GM23338 (cell line): ENCODE results near the gene UBE2Z. TPM values are rescaled to one million over a fixed set of nuclear protein-coding genes. Genes with fewer than 3 reads are reported as not detected.

Experiments
- ATAC-seq: fragments of 200-7000 bp; cut with Tn5 transposase; 3 replicates; pipeline ENCODE4 v1.9.1; 2020
- DNase-seq: peaks from one replicate; pipeline ENCODE4 v3.0.0-alpha.2; 2015; ENCODE audit warnings: low spot score
- H2AFZ ChIP-seq: fragments of 200-600 bp; sonication (generic); 2 replicates; pipeline ENCODE4 v1.8.0; 2016; ENCODE audit warnings: antibody characterized with exemption, mild to moderate bottlenecking, moderate library complexity
- H3F3A ChIP-seq: fragments of 200-600 bp; sonication (generic); replicated peaks from 2 replicates; pipeline ENCODE4 v1.8.0; 2017; ENCODE audit warnings: antibody characterized with exemption, mixed run types, low read depth
- H3K27ac ChIP-seq: fragments of 200-600 bp; sonication (generic); 2 replicates; pipeline ENCODE4 v1.6.1; 2016; ENCODE audit warnings: low read depth
- H3K27me3 ChIP-seq: fragments of 200-600 bp; sonication (generic); 2 replicates; pipeline ENCODE4 v1.8.0; 2016; ENCODE audit warnings: mild to moderate bottlenecking, mixed run types, moderate library complexity; ENCODE audit not compliant: insufficient read depth
- H3K36me3 ChIP-seq: fragments of 200-600 bp; sonication (generic); 2 replicates; pipeline ENCODE4 v1.8.0; 2016; ENCODE audit warnings: mild to moderate bottlenecking; ENCODE audit not compliant: insufficient read depth
- H3K4me1 ChIP-seq: fragments of 200-600 bp; sonication (generic); 2 replicates; pipeline ENCODE4 v1.8.0; 2016; ENCODE audit warnings: mild to moderate bottlenecking, moderate library complexity; ENCODE audit not compliant: insufficient read depth
- H3K4me2 ChIP-seq: fragments of 200-600 bp; sonication (generic); 2 replicates; pipeline ENCODE4 v1.7.1; 2017; ENCODE audit warnings: mixed run types
- H3K4me3 ChIP-seq: fragments of 200-600 bp; sonication (generic); 2 replicates; pipeline ENCODE4 v1.6.1; 2016; ENCODE audit warnings: mixed run types
- H3K79me2 ChIP-seq: fragments of 200-600 bp; sonication (generic); replicated peaks from 2 replicates; pipeline ENCODE4 v1.8.0; 2017; ENCODE audit warnings: mild to moderate bottlenecking; ENCODE audit not compliant: insufficient read depth
- H3K9me2 ChIP-seq: fragments of 200-600 bp; sonication (generic); 2 replicates; pipeline ENCODE4 v1.8.0; 2017; ENCODE audit not compliant: insufficient read depth
- H4K20me1 ChIP-seq: fragments of 200-600 bp; sonication (generic); replicated peaks from 2 replicates; pipeline ENCODE4 v1.8.0; 2017; ENCODE audit warnings: mild to moderate bottlenecking; ENCODE audit not compliant: insufficient read depth
- H3K27ac Mint-ChIP-seq: 2 replicates; pipeline ENCODE4 v1.8.0; 2020; ENCODE audit warnings: inconsistent platforms, mild to moderate bottlenecking, moderate library complexity, mixed read lengths
- H3K27me3 Mint-ChIP-seq: 3 replicates; pipeline ENCODE4 v1.8.0; 2022; ENCODE audit warnings: low read depth, mild to moderate bottlenecking, moderate library complexity, mixed read lengths, inconsistent platforms; ENCODE audit not compliant: insufficient read depth, poor library complexity
- H3K36me3 Mint-ChIP-seq: 3 replicates; pipeline ENCODE4 v1.8.0; 2021; ENCODE audit warnings: low read depth, mild to moderate bottlenecking, inconsistent platforms, moderate library complexity, mixed read lengths
- H3K4me1 Mint-ChIP-seq: 3 replicates; pipeline ENCODE4 v1.8.0; 2020; ENCODE audit warnings: mild to moderate bottlenecking, inconsistent platforms, mixed read lengths
- H3K4me3 Mint-ChIP-seq: 3 replicates; pipeline ENCODE4 v1.8.0; 2021; ENCODE audit warnings: moderate library complexity, mild to moderate bottlenecking, inconsistent platforms, mixed read lengths
- H3K9me3 Mint-ChIP-seq: 3 replicates; pipeline ENCODE4 v1.8.0; 2020; ENCODE audit warnings: moderate library complexity, mild to moderate bottlenecking, inconsistent platforms, mixed read lengths
- CREB1 ChIP-seq: fragments of 250-450 bp; sonication (Bioruptor Pico); IDR thresholded peaks from 2 replicates; pipeline ENCODE4 v1.5.0; 2020; ENCODE audit warnings: low read depth, mild to moderate bottlenecking, moderate library complexity
- EZH2 ChIP-seq: fragments of 200-600 bp; sonication (generic); IDR thresholded peaks from one replicate; pipeline ENCODE4 v1.8.0; 2017; ENCODE audit warnings: antibody characterized with exemption, mild to moderate bottlenecking, low read depth; ENCODE audit not compliant: unreplicated experiment
- JUNB ChIP-seq: IDR thresholded peaks from one replicate; pipeline ENCODE4 v1.6.1; 2016; ENCODE audit warnings: antibody characterized with exemption; ENCODE audit not compliant: unreplicated experiment
- NANOG ChIP-seq: IDR thresholded peaks from 2 replicates; pipeline ENCODE4 v1.6.1; 2016; ENCODE audit warnings: antibody characterized with exemption, borderline replicate concordance
- POLR2AphosphoS5 ChIP-seq: IDR thresholded peaks from 2 replicates; pipeline ENCODE4 v1.6.1; 2016; ENCODE audit warnings: antibody characterized with exemption, low read depth
- STAT1 ChIP-seq: IDR thresholded peaks from one replicate; pipeline ENCODE4 v1.6.1; 2016; ENCODE audit warnings: antibody characterized with exemption; ENCODE audit not compliant: unreplicated experiment
- ZNF114 ChIP-seq: fragments of 250-450 bp; sonication (Bioruptor Pico); IDR thresholded peaks from 2 replicates; pipeline ENCODE4 v1.5.0; 2020; ENCODE audit warnings: mild to moderate bottlenecking, moderate library complexity
- polyA plus RNA-seq: library from polyadenylated mRNA; unstranded; fragments of >200 nt; fragmentation: Nextera tagmentation; extraction: Ambion mirVana; gene quantifications from 2 replicates; pipeline ENCODE4 v1.2.1, GENCODE V29; 2016
- total RNA-seq: library from RNA; depleted of rRNA; stranded (reverse); fragments of >200 nt; shearing (Covaris generic); gene quantifications from 2 replicates; pipeline ENCODE4 v1.2.3, GENCODE V29; 2014
- TF ChIP-seq, protein P1 (sequence below), 2 experiments: fragments of 200-600 bp in 1 of 2; sonication (generic) in 1 of 2; conservative IDR thresholded peaks; 2 replicates each; pipeline versions ENCODE4 v1.5.1 to v1.6.1; 2016 to 2017; ENCODE audit warnings: antibody characterized with exemption in 2 of 2, low read depth in 2 of 2, mild to moderate bottlenecking in 2 of 2, moderate library complexity in 1 of 2
- TF ChIP-seq, protein P2 (sequence below): fragments of 250-450 bp; sonication (Bioruptor Pico); IDR thresholded peaks from 2 replicates; pipeline ENCODE4 v1.5.0; 2020; ENCODE audit warnings: mild to moderate bottlenecking, moderate library complexity
- TF ChIP-seq, protein P3 (sequence below): IDR thresholded peaks from 2 replicates; pipeline ENCODE4 v1.6.1; 2016; ENCODE audit warnings: antibody characterized with exemption

UBE2Z gene
- total and polyA plus RNA-seq, 2 experiments from 2014 or later: 34.1 to 78.5 TPM

DNA sequence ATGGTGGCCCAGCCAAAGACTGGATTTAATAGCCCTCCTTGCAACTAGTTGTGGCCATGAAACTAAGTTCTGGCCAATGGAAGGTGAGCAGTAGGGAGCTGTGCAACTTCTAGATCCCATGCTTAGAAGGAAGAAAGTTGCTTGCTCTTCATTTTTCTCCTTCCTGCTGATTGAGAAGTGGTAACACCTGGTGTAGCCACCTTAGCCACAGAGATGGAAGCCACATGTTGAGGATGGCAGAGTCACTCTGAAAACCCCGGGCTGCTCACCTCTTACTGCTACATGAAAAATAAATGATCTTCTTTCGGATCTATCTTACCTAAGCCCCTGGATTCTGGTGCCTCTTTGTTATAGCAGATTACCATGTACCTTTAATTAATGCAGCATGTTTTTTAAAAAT lies 25.9 kb upstream of the UBE2Z start:
- DNase-seq: no peak
- H2AFZ ChIP-seq: no peak overlapping the region
- H3K4me3 ChIP-seq: no peak overlapping the region
- H3K79me2 ChIP-seq: no peaks in the 10 kb centered on the region
- no peaks in the 10 kb centered on the region for H3K27me3 ChIP-seq
- no peaks in the 10 kb centered on the region for H3K36me3 Mint-ChIP-seq
- H3K27me3 Mint-ChIP-seq: peaks cover 5% of the 10 kb centered on the region
- no peaks in the 10 kb centered on the region for H3K9me2 ChIP-seq
- no peak overlapping the region for H3K27ac Mint-ChIP-seq
- no peak overlapping the region for H3K4me3 Mint-ChIP-seq
- H3K36me3 ChIP-seq: no peaks in the 10 kb centered on the region
- ATAC-seq: no peak
- H4K20me1 ChIP-seq: no peaks in the 10 kb centered on the region
- H3K4me1 Mint-ChIP-seq: no peaks in the 10 kb centered on the region
- H3K27ac ChIP-seq: no peak overlapping the region
- H3K9me3 Mint-ChIP-seq: no peaks in the 10 kb centered on the region
- H3F3A ChIP-seq: 0 out of 2 replicates have a peak, but pooled peaks cover 2% of the 10 kb centered on the region
- TF ChIP-seq EZH2 (no peak), POLR2AphosphoS5 (no peak), CREB1 (CRISPR knock-in tag) (no peak)
- TF ChIP-seq, protein P1, sequence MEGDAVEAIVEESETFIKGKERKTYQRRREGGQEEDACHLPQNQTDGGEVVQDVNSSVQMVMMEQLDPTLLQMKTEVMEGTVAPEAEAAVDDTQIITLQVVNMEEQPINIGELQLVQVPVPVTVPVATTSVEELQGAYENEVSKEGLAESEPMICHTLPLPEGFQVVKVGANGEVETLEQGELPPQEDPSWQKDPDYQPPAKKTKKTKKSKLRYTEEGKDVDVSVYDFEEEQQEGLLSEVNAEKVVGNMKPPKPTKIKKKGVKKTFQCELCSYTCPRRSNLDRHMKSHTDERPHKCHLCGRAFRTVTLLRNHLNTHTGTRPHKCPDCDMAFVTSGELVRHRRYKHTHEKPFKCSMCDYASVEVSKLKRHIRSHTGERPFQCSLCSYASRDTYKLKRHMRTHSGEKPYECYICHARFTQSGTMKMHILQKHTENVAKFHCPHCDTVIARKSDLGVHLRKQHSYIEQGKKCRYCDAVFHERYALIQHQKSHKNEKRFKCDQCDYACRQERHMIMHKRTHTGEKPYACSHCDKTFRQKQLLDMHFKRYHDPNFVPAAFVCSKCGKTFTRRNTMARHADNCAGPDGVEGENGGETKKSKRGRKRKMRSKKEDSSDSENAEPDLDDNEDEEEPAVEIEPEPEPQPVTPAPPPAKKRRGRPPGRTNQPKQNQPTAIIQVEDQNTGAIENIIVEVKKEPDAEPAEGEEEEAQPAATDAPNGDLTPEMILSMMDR (conservative IDR thresholded peaks at IDR 0.05; ENCODE audit: low read depth in 2 of 2): no peak
- no peak overlapping the region for H3K4me2 ChIP-seq
- H3K4me1 ChIP-seq: no peaks in the 10 kb centered on the region

DNA sequence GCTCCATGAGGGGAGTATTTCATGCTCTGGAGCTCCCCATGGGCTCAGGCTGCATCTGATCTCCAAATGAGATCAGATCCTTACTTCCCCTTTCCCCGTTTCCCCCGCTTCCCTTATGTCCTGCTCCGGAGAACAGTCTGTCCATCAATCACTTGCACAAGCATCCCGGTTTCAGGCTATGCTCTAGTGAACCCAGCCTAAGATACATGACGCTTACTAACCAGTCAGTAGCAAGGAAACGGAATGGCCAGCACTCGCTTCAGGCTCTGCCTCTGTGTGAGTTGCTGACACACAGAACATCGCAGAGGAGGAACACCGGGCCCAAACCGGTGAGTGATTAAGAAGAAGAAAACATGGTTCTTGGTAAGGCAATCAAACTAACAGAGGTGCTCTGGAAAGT lies 25.0 kb upstream of the UBE2Z start:
- H3K4me2 ChIP-seq: no peak overlapping the region
- H3K4me1 ChIP-seq: no peaks in the 10 kb centered on the region
- H3K36me3 ChIP-seq: no peaks in the 10 kb centered on the region
- no peaks in the 10 kb centered on the region for H4K20me1 ChIP-seq
- H2AFZ ChIP-seq: no peak overlapping the region
- H3K27ac ChIP-seq: no peak overlapping the region
- Mint-ChIP-seq H3K9me3 (no peaks in the 10 kb centered on the region), H3K4me3 (no peak overlapping the region), H3K27ac (no peak overlapping the region), H3K36me3 (no peaks in the 10 kb centered on the region), H3K27me3 (peaks cover 8% of the 10 kb centered on the region), H3K4me1 (no peaks in the 10 kb centered on the region)
- H3F3A ChIP-seq: 0 out of 2 replicates have a peak, but pooled peaks cover 2% of the 10 kb centered on the region
- ATAC-seq (no peak), DNase-seq (no peak)
- no peaks in the 10 kb centered on the region for H3K9me2 ChIP-seq
- no peaks in the 10 kb centered on the region for H3K79me2 ChIP-seq
- H3K4me3 ChIP-seq: no peak overlapping the region
- H3K27me3 ChIP-seq: no peaks in the 10 kb centered on the region
- TF ChIP-seq POLR2AphosphoS5 (no peak), JUNB (no peak), NANOG (no peak), STAT1 (no peak), CREB1 (CRISPR knock-in tag) (no peak), EZH2 (no peak), ZNF114 (no peak)
- TF ChIP-seq, protein P1 (conservative IDR thresholded peaks at IDR 0.05; ENCODE audit: low read depth in 2 of 2): no peak
- TF ChIP-seq, protein P2, sequence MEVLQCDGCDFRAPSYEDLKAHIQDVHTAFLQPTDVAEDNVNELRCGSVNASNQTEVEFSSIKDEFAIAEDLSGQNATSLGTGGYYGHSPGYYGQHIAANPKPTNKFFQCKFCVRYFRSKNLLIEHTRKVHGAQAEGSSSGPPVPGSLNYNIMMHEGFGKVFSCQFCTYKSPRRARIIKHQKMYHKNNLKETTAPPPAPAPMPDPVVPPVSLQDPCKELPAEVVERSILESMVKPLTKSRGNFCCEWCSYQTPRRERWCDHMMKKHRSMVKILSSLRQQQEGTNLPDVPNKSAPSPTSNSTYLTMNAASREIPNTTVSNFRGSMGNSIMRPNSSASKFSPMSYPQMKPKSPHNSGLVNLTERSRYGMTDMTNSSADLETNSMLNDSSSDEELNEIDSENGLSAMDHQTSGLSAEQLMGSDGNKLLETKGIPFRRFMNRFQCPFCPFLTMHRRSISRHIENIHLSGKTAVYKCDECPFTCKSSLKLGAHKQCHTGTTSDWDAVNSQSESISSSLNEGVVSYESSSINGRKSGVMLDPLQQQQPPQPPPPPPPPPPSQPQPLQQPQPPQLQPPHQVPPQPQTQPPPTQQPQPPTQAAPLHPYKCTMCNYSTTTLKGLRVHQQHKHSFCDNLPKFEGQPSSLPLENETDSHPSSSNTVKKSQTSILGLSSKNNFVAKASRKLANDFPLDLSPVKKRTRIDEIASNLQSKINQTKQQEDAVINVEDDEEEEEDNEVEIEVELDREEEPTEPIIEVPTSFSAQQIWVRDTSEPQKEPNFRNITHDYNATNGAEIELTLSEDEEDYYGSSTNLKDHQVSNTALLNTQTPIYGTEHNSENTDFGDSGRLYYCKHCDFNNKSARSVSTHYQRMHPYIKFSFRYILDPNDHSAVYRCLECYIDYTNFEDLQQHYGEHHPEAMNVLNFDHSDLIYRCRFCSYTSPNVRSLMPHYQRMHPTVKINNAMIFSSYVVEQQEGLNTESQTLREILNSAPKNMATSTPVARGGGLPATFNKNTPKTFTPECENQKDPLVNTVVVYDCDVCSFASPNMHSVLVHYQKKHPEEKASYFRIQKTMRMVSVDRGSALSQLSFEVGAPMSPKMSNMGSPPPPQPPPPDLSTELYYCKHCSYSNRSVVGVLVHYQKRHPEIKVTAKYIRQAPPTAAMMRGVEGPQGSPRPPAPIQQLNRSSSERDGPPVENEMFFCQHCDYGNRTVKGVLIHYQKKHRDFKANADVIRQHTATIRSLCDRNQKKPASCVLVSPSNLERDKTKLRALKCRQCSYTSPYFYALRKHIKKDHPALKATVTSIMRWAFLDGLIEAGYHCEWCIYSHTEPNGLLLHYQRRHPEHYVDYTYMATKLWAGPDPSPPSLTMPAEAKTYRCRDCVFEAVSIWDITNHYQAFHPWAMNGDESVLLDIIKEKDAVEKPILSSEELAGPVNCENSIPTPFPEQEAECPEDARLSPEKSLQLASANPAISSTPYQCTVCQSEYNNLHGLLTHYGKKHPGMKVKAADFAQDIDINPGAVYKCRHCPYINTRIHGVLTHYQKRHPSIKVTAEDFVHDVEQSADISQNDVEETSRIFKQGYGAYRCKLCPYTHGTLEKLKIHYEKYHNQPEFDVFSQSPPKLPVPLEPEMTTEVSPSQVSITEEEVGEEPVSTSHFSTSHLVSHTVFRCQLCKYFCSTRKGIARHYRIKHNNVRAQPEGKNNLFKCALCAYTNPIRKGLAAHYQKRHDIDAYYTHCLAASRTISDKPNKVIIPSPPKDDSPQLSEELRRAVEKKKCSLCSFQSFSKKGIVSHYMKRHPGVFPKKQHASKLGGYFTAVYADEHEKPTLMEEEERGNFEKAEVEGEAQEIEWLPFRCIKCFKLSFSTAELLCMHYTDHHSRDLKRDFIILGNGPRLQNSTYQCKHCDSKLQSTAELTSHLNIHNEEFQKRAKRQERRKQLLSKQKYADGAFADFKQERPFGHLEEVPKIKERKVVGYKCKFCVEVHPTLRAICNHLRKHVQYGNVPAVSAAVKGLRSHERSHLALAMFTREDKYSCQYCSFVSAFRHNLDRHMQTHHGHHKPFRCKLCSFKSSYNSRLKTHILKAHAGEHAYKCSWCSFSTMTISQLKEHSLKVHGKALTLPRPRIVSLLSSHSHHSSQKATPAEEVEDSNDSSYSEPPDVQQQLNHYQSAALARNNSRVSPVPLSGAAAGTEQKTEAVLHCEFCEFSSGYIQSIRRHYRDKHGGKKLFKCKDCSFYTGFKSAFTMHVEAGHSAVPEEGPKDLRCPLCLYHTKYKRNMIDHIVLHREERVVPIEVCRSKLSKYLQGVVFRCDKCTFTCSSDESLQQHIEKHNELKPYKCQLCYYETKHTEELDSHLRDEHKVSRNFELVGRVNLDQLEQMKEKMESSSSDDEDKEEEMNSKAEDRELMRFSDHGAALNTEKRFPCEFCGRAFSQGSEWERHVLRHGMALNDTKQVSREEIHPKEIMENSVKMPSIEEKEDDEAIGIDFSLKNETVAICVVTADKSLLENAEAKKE (CRISPR knock-in tag): no peak
- TF ChIP-seq, protein P3, sequence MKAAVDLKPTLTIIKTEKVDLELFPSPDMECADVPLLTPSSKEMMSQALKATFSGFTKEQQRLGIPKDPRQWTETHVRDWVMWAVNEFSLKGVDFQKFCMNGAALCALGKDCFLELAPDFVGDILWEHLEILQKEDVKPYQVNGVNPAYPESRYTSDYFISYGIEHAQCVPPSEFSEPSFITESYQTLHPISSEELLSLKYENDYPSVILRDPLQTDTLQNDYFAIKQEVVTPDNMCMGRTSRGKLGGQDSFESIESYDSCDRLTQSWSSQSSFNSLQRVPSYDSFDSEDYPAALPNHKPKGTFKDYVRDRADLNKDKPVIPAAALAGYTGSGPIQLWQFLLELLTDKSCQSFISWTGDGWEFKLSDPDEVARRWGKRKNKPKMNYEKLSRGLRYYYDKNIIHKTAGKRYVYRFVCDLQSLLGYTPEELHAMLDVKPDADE: no peak
